ENCODE measurements around the gene GUCA1A.
"Not testable (repeated sequence)": the region's sequence is repeated elsewhere in the genome, so short reads cannot be mapped to it uniquely, and the experiment has no call there.

Gene GUCA1A

DNA sequence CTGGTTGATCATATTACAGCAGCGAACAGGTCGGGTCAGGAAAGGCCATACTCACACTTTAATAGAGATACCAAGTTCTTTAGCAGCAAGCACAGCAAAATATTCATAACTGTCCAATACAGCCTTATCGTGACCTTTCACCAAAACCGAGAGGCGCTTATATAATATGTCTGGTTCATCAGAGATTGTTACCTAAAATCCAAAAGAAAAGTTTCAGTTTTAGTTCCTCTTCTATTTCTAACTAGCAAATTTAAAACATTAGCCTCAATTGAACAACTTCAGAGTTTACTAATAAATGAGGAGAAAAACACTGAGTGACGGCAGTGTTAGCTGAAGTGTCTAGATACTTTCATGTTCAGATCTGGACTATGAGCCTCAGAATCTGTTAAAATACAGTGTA, 38.6 kb downstream of the GUCA1A start:
- no peak for DNase-seq

DNA sequence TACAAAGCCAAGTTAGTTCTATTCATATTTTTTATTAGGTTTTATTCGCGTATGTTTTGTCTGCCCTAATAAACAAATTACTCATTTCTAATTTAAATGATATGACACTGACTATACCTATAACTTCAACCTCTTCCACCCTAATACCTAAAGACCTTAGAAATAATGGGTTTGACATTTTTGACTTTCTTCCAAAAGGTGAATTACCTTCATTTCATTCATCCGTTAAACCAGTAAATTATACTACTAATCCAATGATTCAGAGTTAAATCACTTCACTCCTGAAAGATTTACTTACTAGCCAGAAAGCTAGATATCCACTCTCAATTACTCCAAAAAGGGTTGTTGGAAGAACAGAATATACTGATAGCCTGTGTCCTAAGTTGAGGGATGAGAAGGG, 39.3 kb downstream of the GUCA1A start:
- DNase-seq = no peak

DNA sequence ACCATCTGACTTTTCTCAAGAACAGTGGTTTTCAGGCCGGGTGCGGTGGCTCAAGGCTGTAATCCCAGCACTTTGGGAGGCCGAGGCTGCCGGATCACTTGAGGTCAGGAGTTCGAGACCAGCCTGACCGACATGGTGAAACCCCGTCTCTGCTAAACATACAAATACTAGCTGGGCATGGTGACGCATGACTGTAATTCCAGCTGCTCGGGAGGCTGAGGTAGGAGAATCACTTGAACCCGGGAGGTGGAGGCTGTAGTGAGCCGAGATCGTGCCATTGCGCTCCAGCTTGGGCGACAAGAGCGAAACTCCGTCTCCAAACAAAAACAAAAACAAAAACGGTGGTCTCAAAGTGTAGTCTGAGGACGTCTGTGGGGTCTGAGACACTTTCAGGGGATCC, 43.3 kb downstream of the GUCA1A start:
- not testable (repeated sequence) for DNase-seq

DNA sequence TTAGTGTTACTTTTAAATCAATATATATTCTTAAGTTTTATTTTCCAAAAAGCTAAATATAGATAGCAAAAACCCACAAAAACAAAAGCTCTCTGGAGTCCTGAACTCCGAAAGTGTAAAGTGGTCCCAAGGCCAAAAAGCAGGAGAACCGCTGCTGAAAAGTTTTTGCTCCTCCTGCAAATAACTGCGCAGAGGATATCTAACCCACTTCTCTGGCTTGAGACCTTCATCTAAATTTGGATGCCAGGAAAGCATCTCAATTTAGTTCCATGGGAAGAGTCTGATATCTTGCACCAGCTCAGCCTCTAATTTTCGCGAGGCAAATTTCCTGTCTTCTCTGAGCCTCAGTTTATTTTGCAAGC, 44.0 kb downstream of the GUCA1A start:
- DNase-seq = no peak

DNA sequence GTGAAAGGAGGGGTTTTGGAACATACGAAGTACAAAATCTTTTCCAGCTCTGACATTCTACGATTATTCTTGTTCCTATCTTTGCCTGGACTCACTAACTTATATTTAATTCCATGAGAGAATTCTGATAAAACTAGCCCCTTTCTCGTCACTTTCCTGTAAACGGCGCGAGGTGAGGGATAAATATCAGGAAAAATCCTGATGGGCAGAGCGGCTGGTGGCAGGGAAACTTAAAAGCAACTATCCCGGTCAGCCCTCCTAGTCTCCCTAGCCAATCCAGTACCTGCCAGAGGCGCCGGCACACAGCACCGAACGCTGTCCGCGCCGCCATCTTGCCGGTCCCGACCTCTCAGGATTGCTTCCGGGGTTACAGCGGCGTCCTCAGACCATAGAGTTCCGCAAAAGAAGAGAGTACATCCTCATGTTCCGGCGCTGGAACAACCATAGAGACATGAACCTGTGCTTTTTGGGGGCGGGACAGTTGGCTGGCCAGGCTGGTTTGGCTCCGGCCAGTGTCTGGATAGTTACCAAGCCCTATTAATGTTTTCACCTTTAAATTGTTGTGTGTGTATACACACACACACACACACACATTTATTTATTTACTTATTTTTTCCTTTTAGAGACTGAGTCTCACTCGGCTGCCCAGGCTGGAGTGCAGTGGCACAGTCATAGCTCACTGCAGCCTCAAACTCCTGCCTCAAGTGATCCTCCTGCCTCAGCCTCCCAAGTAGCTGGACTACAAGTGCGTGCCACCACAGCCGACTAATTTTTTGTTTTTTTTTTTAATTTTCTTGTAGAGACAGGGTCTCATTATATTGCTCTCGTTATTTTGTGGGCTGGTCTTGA, 44.6 kb downstream of the GUCA1A start, which contains the start of gene MRPS10:
Gene MRPS10, minus strand, starts transcription at position 343 of the 849 bp plus-strand sequence. Its CDS starts 12 bp downstream, at position 331.
- peak; percentile 87 for DNase-seq

DNA sequence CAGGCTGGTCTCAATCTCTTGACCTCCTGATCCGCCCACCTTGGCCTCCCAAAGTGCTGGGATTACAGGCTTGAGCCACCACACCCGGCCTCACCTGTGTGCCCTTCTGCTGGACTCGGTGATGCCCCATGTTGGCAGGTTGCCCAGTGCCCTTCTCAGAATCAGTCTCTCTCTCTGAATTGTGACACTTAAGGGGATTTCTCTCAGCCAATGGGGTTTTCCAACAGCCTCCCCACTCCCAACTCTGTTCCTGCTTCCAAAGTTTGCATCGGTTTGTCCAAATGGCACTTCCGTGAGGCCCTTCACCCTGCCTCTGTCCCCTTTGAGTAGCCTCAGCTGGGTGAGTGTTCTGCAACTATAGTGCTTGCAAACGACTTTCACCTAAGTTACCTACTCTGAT, 47.6 kb downstream of the GUCA1A start:
- no peak for DNase-seq

DNA sequence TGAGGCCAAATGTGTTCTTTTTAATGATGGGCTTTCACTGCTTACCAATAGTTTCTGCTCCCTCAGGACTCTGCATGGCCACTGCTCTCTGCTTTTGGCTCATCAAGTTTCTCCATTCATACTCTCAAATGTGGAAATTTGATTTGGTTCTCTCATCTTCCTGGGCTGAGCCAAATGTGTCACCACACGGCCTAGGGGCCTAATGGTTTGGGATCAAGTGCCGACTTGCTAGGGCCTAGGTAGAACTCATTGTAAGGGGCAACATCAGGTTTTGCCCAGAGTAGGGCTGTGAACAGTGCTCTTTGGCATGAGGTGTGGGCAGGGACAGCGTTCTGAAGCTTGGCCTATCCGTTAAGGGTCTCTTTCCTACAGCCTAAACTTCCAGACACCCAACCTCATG, 48.4 kb downstream of the GUCA1A start:
- DNase-seq = no peak

DNA sequence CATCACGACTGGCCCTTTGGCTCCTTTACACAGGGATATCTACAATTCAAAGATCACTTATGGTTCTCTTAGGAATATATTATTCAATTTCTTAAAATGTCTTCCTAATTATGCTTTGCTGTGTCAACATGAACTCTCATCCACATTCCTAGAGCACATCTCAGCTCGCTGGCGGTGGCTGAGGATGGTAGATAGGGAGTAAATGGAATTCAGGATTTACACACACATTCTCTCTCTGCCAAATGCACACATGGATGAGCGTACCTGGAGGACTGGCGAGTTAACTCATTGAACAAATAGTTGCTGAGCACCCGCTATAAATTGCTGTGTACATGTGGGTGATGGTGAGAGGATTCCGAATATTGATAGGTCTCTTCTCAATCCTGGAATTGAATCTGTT, 49.3 kb downstream of the GUCA1A start:
- no peak for DNase-seq

DNA sequence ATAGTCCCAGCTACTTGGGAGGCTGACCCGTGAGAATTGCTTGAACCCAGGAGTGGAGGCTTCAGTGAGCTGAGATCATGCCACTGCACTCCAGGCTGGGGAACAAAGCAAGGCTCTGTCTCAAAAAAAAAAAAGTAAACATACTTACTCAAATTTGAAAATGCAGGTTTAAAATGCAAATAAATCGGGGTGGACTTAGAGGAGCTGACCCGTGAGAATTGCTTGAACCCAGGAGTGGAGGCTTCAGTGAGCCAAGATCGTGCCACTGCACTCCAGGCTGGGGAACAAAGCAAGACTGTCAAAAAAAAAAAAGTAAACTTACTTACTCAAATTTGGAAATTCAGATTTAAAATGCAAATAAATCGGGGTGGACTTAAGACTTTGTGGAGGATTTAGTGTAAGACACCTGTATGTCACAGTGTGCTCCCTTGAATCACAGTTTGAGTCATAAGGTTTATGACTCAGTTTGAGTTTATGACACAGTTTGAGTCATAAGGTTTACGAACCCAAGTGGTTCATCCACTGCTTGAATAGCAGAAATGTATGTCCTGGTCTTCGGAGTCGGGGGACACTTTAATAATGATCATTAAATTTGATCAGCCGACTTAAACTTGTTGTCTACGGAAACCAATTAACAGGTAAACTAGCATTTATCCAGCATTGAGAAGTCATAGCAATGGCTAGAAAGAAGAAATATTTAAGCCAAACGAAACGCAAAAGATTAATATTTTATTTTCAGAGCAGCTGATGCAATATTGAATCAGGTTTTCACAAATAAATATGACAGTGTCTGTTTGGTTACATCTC, 51.3 kb downstream of the GUCA1A start:
- DNase-seq = no peak

DNA sequence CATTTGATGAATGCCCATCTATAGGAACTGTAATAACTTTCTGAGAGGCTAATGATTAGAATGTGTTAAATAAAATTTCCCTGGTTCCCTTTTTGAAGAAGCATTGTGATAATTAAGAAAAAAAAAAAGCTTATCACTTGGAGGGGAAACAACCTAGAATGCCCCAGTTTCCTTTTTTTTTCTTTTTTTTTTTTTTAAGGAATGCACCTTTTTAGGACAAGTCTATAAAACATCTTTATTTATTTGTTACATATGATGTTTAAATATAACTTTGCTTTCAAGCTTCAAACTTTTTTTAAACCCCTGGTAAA, 51.8 kb downstream of the GUCA1A start:
- DNase-seq = no peak

DNA sequence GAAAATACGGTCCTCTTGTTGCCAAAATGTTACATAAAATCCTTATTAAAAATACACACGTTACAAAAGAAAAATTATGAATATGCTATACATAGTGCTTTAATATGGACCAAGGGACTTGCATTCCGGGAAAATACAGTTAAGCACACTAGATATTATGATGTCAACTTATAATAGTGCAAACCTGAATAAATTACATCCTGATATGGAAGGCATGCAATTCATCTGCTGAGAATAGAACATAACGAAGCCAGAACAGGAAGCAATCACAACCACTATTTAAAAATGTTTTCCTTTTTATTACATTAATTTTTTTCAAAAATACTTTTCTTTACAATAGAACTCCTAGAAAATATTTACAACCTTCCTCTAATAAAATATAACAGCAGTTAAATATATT, 52.3 kb downstream of the GUCA1A start:
- DNase-seq = no peak

DNA sequence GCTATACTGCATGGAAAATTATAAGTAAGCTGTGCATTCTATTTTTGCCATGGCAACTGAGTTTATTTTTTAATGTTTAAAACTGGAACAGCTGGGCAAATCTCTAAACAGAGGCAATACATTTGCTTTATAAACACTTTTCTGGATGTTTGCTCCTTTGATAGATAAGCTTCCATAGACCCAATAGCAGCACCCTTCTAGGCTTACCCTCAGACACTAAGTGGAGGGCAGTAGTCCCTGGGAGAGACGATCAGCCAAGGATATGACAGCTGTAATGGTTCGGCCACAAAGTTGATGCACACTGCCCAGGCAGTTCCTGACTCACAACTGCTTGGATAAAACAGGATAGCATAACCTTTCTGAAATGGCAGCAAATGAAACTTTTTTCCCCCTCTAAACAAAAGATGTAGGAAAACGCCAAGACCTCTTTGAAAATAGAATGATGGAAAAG, 53.0 kb downstream of the GUCA1A start:
- no peak for DNase-seq

DNA sequence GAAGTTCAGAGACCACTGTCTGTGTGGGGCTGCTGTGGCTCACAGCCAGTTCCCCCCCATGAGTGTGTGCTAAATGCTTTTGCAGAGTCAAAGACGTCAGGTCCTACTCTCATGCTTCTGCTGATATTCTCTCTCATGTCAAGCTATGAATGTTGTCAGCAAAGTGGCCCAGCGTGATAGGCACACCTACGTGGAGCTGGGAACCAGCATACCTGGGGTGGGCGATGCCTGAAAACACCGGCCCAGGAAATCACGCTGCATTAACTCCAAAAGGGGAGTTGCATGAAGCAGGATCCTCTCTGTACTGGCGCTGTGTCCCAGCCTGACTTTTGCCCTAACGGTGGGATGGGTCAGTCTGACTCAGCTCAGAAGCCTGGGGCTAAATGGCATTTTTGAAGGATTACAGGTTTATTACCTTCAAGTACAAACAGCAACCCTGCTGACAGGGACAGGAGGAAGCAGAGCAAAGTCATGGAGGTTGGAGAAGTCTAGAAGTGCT, 53.5 kb downstream of the GUCA1A start:
- DNase-seq = no peak

DNA sequence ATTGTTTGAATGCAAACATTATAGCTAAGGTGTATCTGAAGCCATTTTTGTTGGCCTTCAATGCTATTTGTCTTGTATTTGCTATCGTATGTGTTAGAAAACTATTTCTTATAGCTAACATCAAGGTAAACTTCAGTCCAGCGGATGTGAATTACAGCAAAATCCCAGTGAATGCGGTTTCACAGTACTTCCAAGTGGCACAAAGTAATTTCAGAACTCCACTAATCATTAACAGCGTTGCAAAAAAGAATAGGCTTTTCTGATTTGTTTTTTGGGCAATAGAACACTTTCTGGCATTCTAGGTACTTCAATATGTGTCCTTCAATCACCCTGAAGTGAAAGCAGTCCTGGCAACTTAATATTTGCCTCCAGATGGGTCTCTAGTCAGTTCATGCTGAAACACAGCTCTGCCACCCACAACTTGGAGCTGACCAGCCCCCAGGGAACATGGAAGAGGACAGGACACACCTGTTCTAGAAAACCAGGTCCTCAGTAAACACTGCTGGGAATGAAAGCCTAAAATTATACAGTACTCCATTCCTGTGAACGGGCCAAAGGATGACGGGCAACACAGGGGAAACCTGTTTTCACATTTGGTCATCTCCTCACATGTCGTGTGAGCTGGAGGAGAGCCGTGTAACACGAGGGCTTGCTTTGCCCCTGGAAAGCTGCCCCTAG, 54.1 kb downstream of the GUCA1A start:
- DNase-seq = no peak

DNA sequence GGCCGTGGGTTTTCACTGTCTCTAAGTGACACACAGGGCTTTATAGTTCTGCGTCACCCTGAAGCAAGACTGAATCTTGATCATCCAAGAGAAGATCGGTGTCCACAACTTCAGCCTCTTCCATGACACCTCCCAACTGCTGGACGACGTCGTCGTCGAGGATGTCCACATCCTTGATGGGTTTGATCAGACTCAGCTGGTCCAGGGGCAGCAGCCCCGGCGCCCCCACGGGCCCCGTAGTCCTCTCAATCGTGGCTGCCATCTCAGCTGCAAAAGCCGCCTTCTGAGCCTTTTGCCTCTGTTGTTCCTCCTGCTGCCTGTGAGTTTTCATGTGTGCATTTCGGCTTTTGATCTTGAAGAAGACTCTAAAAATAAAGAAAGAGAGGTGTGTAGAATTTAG, 55.1 kb downstream of the GUCA1A start:
- DNase-seq = no peak
